HepG2 (cell line): ENCODE measurements around the gene CERS6. TPM values are rescaled to one million over a fixed set of nuclear protein-coding genes. Genes with fewer than 3 reads are reported as not detected.

Source experiments
- ARID2 ChIP-seq: sonication (generic); formaldehyde crosslinking; IDR thresholded peaks from 2 replicates; pipeline ENCODE4 v1.8.1; 2022; ENCODE audit warnings: mild to moderate bottlenecking, missing genetic modification reagents, borderline replicate concordance
- CCDC6 ChIP-seq: sonication (generic); formaldehyde crosslinking; IDR thresholded peaks from 2 replicates; pipeline ENCODE4 v1.8.1; 2022; ENCODE audit warnings: mild to moderate bottlenecking, missing genetic modification reagents, moderate library complexity
- CHCHD3 ChIP-seq: sonication (generic); formaldehyde crosslinking; IDR thresholded peaks from 2 replicates; pipeline ENCODE4 v1.8.0; 2022; ENCODE audit warnings: mild to moderate bottlenecking, missing genetic modification reagents, moderate library complexity
- KLF13 ChIP-seq: sonication (generic); formaldehyde crosslinking; IDR thresholded peaks from 2 replicates; pipeline ENCODE4 v1.4.0; 2020; ENCODE audit warnings: mild to moderate bottlenecking, missing genetic modification reagents
- KLF6 ChIP-seq: IDR thresholded peaks from 2 replicates; pipeline ENCODE4 v1.8.0; 2016; ENCODE audit warnings: missing biosample characterization, missing genetic modification reagents
- MAFK ChIP-seq, 2 experiments: IDR thresholded peaks in 1 of 2; conservative IDR thresholded peaks in 1 of 2; 2 replicates each; pipeline ENCODE4 v1.6.1; 2011; ENCODE audit warnings: improper control_type of control experiment in 2 of 2, low read length in 2 of 2
- NR2F6 ChIP-seq, 2 experiments: IDR thresholded peaks; 2 replicates each; pipeline ENCODE4 v1.6.1; 2016; ENCODE audit warnings: antibody characterized with exemption in 1 of 2, mild to moderate bottlenecking in 1 of 2
- PAWR ChIP-seq: sonication (generic); formaldehyde crosslinking; IDR thresholded peaks from 2 replicates; pipeline ENCODE4 v1.4.0; 2020; ENCODE audit warnings: missing genetic modification reagents, mild to moderate bottlenecking, borderline replicate concordance
- RORA ChIP-seq: sonication (generic); formaldehyde crosslinking; IDR thresholded peaks from 2 replicates; pipeline ENCODE4 v1.5.0; 2020; ENCODE audit warnings: mild to moderate bottlenecking, missing genetic modification reagents, moderate library complexity
- SP4 ChIP-seq: sonication (generic); formaldehyde crosslinking; IDR thresholded peaks from 2 replicates; pipeline ENCODE4 v1.8.1; 2023; ENCODE audit warnings: mild to moderate bottlenecking, missing genetic modification reagents
- STAG1 ChIP-seq: sonication (generic); formaldehyde crosslinking; IDR thresholded peaks from 2 replicates; pipeline ENCODE4 v1.4.0; 2020; ENCODE audit warnings: missing genetic modification reagents
- ZFY ChIP-seq: sonication (generic); formaldehyde crosslinking; IDR thresholded peaks from 2 replicates; pipeline ENCODE4 v1.4.0; 2020; ENCODE audit warnings: missing genetic modification reagents
- ZMAT3 ChIP-seq: sonication (generic); formaldehyde crosslinking; conservative IDR thresholded peaks from 2 replicates; pipeline ENCODE4 v1.7.0; 2021; ENCODE audit warnings: missing genetic modification reagents
- ZNF101 ChIP-seq: sonication (generic); formaldehyde crosslinking; IDR thresholded peaks from 2 replicates; pipeline ENCODE4 v1.4.0; 2020; ENCODE audit warnings: mild to moderate bottlenecking, low read depth, missing genetic modification reagents, borderline replicate concordance
- ZNF20 ChIP-seq: sonication (generic); formaldehyde crosslinking; IDR thresholded peaks from 2 replicates; pipeline ENCODE4 v1.4.0; 2020; ENCODE audit warnings: mild to moderate bottlenecking, moderate library complexity, missing genetic modification reagents
- ZNF263 ChIP-seq: sonication (generic); formaldehyde crosslinking; IDR thresholded peaks from 2 replicates; pipeline ENCODE4 v1.4.0; 2020; ENCODE audit warnings: missing genetic modification reagents
- ZNF34 ChIP-seq: sonication (generic); formaldehyde crosslinking; IDR thresholded peaks from 2 replicates; pipeline ENCODE4 v1.4.0; 2020; ENCODE audit warnings: mild to moderate bottlenecking, missing genetic modification reagents, borderline replicate concordance
- ZSCAN9 ChIP-seq: IDR thresholded peaks from 2 replicates; pipeline ENCODE4 v1.6.1; 2016; ENCODE audit warnings: borderline replicate concordance
- polyA plus RNA-seq, 8 experiments: library from polyadenylated mRNA; depleted of rRNA in 3 of 8; stranded (reverse) in 7 of 8; unstranded in 1 of 8; fragments of >200 nt; fragmentation: Illumina TruSeq in 4 of 8; extraction: Trizol in 4 of 8; gene quantifications; 2 replicates each; pipeline versions ENCODE4 v1.2.1 to v1.2.3, GENCODE V29; 2011 to 2016; ENCODE audit warnings: low read depth in 4 of 8, missing spikeins in 1 of 8, mixed read lengths in 1 of 8; ENCODE audit not compliant: insufficient read depth in 1 of 8
- total RNA-seq, 5 experiments: library from RNA; depleted of rRNA; stranded (reverse); fragments of >200 nt; fragmentation: Illumina TruSeq; extraction: Trizol; gene quantifications; 2 replicates each; pipeline ENCODE4 v1.2.3, GENCODE V29; 2016; ENCODE audit warnings: low read depth in 1 of 5
- TF ChIP-seq, protein P1 (sequence below): sonication (generic); formaldehyde crosslinking; IDR thresholded peaks from 2 replicates; pipeline ENCODE4 v1.4.0; 2020; ENCODE audit warnings: missing genetic modification reagents; ENCODE audit errors: not compliant biosample characterization
- TF ChIP-seq, protein P2 (sequence below): sonication (generic); formaldehyde crosslinking; conservative IDR thresholded peaks from 2 replicates; pipeline ENCODE4 v1.4.0; 2020; ENCODE audit warnings: mild to moderate bottlenecking, missing genetic modification reagents, moderate library complexity
- TF ChIP-seq, protein P3 (sequence below): IDR thresholded peaks from 2 replicates; pipeline ENCODE4 v1.6.1; 2018; ENCODE audit warnings: missing genetic modification reagents, mild to moderate bottlenecking, missing compliant biosample characterization
- TF ChIP-seq, protein P4 (sequence below): sonication (generic); formaldehyde crosslinking; IDR thresholded peaks from 2 replicates; pipeline ENCODE4 v1.8.0; 2022; ENCODE audit warnings: mild to moderate bottlenecking, missing genetic modification reagents; ENCODE audit not compliant: insufficient replicate concordance

CERS6 gene
- total and polyA plus RNA-seq, 2 of the 13 experiments (the other 11 are each of a cell fraction or from before 2014, with no cell fraction given), result 10.1 to 20.3 TPM

DNA sequence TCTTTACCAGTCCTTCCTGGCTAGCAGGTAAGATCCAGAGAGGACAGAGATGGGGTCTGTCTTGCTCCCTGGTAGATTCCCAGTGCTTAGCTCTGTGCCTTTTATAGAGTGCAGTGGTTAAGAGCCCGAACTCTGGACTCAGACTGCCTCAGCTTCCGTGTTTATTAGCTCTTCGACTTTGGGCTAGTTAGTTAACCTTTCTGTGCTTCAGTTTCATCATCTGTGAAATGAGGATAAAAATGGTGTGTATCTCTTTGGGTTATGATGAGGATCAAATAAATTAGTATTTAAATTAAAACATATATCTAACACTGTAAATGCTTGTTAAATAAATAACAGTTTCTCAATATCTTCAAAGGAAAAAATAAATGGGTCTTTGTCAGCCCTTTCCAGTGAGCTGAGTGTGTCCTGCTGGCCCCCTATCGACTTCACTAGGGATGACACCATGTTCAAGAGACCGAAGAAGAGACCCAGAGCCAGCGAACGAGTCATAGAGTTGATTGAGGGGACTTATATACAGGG, 38.2 kb downstream of the CERS6 start (continued):
- TF ChIP-seq, protein P1, sequence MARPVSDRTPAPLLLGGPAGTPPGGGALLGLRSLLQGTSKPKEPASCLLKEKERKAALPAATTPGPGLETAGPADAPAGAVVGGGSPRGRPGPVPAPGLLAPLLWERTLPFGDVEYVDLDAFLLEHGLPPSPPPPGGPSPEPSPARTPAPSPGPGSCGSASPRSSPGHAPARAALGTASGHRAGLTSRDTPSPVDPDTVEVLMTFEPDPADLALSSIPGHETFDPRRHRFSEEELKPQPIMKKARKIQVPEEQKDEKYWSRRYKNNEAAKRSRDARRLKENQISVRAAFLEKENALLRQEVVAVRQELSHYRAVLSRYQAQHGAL (CRISPR knock-in tag), result no peak
- TF ChIP-seq KLF6, result no peak
- TF ChIP-seq ZFY (CRISPR knock-in tag), result no peak
- TF ChIP-seq STAG1 (CRISPR knock-in tag), result peak; percentile 59
- TF ChIP-seq CHCHD3, result no peak
- TF ChIP-seq, protein P2, sequence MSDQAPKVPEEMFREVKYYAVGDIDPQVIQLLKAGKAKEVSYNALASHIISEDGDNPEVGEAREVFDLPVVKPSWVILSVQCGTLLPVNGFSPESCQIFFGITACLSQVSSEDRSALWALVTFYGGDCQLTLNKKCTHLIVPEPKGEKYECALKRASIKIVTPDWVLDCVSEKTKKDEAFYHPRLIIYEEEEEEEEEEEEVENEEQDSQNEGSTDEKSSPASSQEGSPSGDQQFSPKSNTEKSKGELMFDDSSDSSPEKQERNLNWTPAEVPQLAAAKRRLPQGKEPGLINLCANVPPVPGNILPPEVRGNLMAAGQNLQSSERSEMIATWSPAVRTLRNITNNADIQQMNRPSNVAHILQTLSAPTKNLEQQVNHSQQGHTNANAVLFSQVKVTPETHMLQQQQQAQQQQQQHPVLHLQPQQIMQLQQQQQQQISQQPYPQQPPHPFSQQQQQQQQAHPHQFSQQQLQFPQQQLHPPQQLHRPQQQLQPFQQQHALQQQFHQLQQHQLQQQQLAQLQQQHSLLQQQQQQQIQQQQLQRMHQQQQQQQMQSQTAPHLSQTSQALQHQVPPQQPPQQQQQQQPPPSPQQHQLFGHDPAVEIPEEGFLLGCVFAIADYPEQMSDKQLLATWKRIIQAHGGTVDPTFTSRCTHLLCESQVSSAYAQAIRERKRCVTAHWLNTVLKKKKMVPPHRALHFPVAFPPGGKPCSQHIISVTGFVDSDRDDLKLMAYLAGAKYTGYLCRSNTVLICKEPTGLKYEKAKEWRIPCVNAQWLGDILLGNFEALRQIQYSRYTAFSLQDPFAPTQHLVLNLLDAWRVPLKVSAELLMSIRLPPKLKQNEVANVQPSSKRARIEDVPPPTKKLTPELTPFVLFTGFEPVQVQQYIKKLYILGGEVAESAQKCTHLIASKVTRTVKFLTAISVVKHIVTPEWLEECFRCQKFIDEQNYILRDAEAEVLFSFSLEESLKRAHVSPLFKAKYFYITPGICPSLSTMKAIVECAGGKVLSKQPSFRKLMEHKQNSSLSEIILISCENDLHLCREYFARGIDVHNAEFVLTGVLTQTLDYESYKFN, result peak; percentile 85
- TF ChIP-seq RORA (CRISPR knock-in tag), result no peak
- no peak for TF ChIP-seq CCDC6 (CRISPR knock-in tag)
- no peak for TF ChIP-seq KLF13
- no peak for TF ChIP-seq SP4 (CRISPR knock-in tag)
- no peak for TF ChIP-seq ARID2 (CRISPR knock-in tag)
- TF ChIP-seq ZMAT3 (CRISPR knock-in tag), result no peak
- TF ChIP-seq, protein P3, sequence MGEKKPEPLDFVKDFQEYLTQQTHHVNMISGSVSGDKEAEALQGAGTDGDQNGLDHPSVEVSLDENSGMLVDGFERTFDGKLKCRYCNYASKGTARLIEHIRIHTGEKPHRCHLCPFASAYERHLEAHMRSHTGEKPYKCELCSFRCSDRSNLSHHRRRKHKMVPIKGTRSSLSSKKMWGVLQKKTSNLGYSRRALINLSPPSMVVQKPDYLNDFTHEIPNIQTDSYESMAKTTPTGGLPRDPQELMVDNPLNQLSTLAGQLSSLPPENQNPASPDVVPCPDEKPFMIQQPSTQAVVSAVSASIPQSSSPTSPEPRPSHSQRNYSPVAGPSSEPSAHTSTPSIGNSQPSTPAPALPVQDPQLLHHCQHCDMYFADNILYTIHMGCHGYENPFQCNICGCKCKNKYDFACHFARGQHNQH (CRISPR knock-in tag), result 0 out of 2 replicates have a peak, but pooled peaks have one; percentile 22
- no peak for TF ChIP-seq ZNF34 (CRISPR knock-in tag)
- TF ChIP-seq, protein P4, sequence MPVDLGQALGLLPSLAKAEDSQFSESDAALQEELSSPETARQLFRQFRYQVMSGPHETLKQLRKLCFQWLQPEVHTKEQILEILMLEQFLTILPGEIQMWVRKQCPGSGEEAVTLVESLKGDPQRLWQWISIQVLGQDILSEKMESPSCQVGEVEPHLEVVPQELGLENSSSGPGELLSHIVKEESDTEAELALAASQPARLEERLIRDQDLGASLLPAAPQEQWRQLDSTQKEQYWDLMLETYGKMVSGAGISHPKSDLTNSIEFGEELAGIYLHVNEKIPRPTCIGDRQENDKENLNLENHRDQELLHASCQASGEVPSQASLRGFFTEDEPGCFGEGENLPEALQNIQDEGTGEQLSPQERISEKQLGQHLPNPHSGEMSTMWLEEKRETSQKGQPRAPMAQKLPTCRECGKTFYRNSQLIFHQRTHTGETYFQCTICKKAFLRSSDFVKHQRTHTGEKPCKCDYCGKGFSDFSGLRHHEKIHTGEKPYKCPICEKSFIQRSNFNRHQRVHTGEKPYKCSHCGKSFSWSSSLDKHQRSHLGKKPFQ (CRISPR knock-in tag), result no peak
- no peak for TF ChIP-seq NR2F6 (IDR thresholded peaks at IDR 0.05)
- 0 out of 2 replicates have a peak, but pooled peaks have one; percentile 8 for TF ChIP-seq NR2F6 (CRISPR knock-in tag; IDR thresholded peaks at IDR 0.05)
- no peak for TF ChIP-seq ZNF20 (CRISPR knock-in tag)
- TF ChIP-seq ZNF101 (CRISPR knock-in tag), result no peak
- TF ChIP-seq ZNF263 (CRISPR knock-in tag), result no peak
- TF ChIP-seq ZSCAN9, result peak; percentile 55; the same call in 1 of the 2 replicates
- TF ChIP-seq MAFK (conservative IDR thresholded peaks at IDR 0.05 in 1 of 2, IDR thresholded peaks at IDR 0.05 in 1 of 2; ENCODE audit: low read length in 2 of 2), result no peak
- TF ChIP-seq PAWR (CRISPR knock-in tag), result no peak
